ENCODE measurements around the gene ATRNL1. TPM values are rescaled to one million over a fixed set of nuclear protein-coding genes. Genes with fewer than 3 reads are reported as not detected.

Gene ATRNL1
- total RNA-seq, 1 experiment from 2014 or later, result not detected

DNA sequence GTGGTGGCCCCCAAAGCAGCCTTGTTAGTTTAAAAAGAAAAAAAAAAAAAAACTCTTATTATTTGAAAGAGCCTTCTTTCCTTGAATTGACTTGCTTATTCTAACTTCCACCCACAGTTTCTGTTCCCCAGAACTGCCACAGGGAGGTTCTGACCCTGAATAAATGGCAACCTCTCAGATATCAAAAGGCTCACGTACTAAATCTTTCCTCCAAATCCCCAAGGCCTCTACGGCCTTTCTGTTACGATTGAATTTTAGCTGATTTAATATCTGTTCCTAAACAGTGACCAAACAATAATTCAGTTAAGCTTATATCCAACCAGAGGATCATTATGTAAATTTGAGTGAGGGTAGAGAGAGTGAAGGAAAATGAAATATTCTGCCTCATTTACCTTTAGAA, 697.1 kb downstream of the ATRNL1 start:
- CTCF ChIA-PET, result interaction anchor here (0.6 to 1.6 kb wide), 4 partner anchors 9 to 487 kb away, joined by 3 to 11 read pairs (median 4); no protein-coding TSS in a partner anchor
- Mint-ChIP-seq H3K4me3 (ENCODE audit: unreplicated experiment) (no peak overlapping the region), H3K4me1 (ENCODE audit: insufficient read depth, unreplicated experiment) (no peaks in the 10 kb centered on the region), H3K27me3 (ENCODE audit: insufficient read depth, unreplicated experiment) (no peaks in the 10 kb centered on the region), H3K36me3 (ENCODE audit: insufficient read depth, unreplicated experiment) (no peaks in the 10 kb centered on the region), H3K9me3 (ENCODE audit: unreplicated experiment) (peaks cover 8% of the 10 kb centered on the region), H3K27ac (ENCODE audit: low read depth, unreplicated experiment) (no peak overlapping the region)
- intact Hi-C loops (cut with micrococcal nuclease), result no loop called here
- POLR2A ChIA-PET, result no interaction called here
- no TSS peak for BruUV-seq (replicated peaks)
- TF ChIP-seq CTCF (IDR thresholded peaks at IDR 0.05; ENCODE audit: unreplicated experiment), result no peak
- no peak for DNase-seq (ENCODE audit: unreplicated experiment)

DNA sequence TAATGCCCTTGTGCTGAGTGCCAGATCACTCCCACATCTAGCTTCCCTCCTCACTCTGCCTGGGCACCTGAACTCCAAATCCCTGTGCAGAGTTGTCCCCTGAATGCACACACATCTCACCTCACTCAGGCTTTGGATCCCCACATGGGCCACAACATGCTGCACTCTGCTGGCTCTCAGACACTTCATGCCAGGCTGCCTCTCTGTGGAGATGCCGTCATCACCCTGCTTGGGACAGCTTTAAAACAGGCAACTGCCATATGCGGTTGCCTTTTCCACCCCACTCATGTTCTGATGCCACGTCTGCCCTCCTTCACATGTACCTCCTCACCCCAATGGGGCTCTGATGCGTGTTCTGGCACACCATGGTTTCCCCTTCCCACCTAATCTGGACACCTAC, 702.8 kb downstream of the ATRNL1 start:
- no peak for TF ChIP-seq CTCF (IDR thresholded peaks at IDR 0.05; ENCODE audit: unreplicated experiment)
- no TSS peak for BruUV-seq (replicated peaks)
- no peak overlapping the region for H3K27ac Mint-ChIP-seq (ENCODE audit: low read depth, unreplicated experiment)
- no peaks in the 10 kb centered on the region for H3K27me3 Mint-ChIP-seq (ENCODE audit: insufficient read depth, unreplicated experiment)
- H3K36me3 Mint-ChIP-seq (ENCODE audit: insufficient read depth, unreplicated experiment), result no peaks in the 10 kb centered on the region
- intact Hi-C loops (cut with micrococcal nuclease), result loop anchor here (5.0 kb wide), 3 partner anchors 89 to 471 kb away; no protein-coding TSS in a partner anchor
- ChIA-PET CTCF (interaction anchor here (0.7 to 1.6 kb wide), 4 partner anchors 16 to 492 kb away, joined by 3 to 8 read pairs (median 3); no protein-coding TSS in a partner anchor), POLR2A (no interaction called here)
- no peaks in the 10 kb centered on the region for H3K4me1 Mint-ChIP-seq (ENCODE audit: insufficient read depth, unreplicated experiment)
- peaks cover 8% of the 10 kb centered on the region for H3K9me3 Mint-ChIP-seq (ENCODE audit: unreplicated experiment)
- DNase-seq (ENCODE audit: unreplicated experiment), result no peak
- H3K4me3 Mint-ChIP-seq (ENCODE audit: unreplicated experiment), result no peak overlapping the region

DNA sequence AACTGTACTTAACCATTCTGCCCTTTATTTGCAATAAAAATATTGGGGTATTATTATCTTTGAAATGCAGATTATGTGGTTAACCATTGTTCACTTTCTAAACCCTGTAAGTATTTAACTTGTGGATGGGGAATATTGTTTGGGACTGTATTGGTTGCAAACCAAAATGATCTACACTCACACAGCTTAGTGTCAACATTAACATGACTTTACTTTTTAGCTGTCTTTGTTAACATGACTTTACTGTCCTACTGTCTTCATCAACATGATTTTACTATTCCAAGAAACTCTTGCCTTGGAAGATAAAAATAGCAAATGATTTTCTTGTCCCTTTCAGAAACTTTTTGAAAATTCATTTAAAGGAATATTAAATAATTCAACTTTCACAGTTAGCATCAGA, 708.3 kb downstream of the ATRNL1 start:
- Mint-ChIP-seq H3K27ac (ENCODE audit: low read depth, unreplicated experiment) (no peak overlapping the region), H3K9me3 (ENCODE audit: unreplicated experiment) (no peaks in the 10 kb centered on the region), H3K36me3 (ENCODE audit: insufficient read depth, unreplicated experiment) (no peaks in the 10 kb centered on the region), H3K4me3 (ENCODE audit: unreplicated experiment) (no peak overlapping the region), H3K27me3 (ENCODE audit: insufficient read depth, unreplicated experiment) (no peaks in the 10 kb centered on the region), H3K4me1 (ENCODE audit: insufficient read depth, unreplicated experiment) (no peaks in the 10 kb centered on the region)
- BruUV-seq (replicated peaks), result no TSS peak
- no peak for DNase-seq (ENCODE audit: unreplicated experiment)
- ChIA-PET CTCF (interaction anchor here (0.6 to 2.3 kb wide), 4 partner anchors 46 to 486 kb away, joined by 3 to 12 read pairs (median 4); no protein-coding TSS in a partner anchor), POLR2A (no interaction called here)
- no peak for TF ChIP-seq CTCF (IDR thresholded peaks at IDR 0.05; ENCODE audit: unreplicated experiment)
- intact Hi-C loops (cut with micrococcal nuclease), result no loop called here

DNA sequence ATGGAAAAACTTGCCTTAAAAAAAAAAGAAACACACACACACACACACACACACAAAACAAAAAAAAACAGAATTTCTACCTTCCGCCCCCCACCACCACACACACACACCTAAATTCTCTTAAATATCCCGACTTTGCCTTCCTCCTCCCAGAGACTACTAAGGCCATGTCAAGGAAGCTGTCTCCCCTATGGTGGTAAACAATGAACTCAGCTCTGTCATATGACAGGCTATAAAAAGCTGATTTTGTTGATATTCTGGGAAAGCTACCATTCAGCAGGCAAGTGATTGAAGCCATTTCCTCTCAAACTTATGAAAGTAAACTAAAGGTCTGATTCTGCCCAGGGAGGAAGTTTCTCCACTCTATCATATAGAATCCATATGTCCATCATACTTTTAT, 708.8 kb downstream of the ATRNL1 start:
- Mint-ChIP-seq H3K27me3 (ENCODE audit: insufficient read depth, unreplicated experiment) (no peaks in the 10 kb centered on the region), H3K4me1 (ENCODE audit: insufficient read depth, unreplicated experiment) (no peaks in the 10 kb centered on the region), H3K4me3 (ENCODE audit: unreplicated experiment) (no peak overlapping the region), H3K36me3 (ENCODE audit: insufficient read depth, unreplicated experiment) (no peaks in the 10 kb centered on the region), H3K9me3 (ENCODE audit: unreplicated experiment) (no peaks in the 10 kb centered on the region), H3K27ac (ENCODE audit: low read depth, unreplicated experiment) (no peak overlapping the region)
- intact Hi-C loops (cut with micrococcal nuclease), result no loop called here
- no peak for TF ChIP-seq CTCF (IDR thresholded peaks at IDR 0.05; ENCODE audit: unreplicated experiment)
- ChIA-PET POLR2A (no interaction called here), CTCF (interaction anchor here (0.6 to 2.3 kb wide), 6 partner anchors 9 to 486 kb away, joined by 3 to 12 read pairs (median 4); no protein-coding TSS in a partner anchor)
- no TSS peak for BruUV-seq (replicated peaks)
- DNase-seq (ENCODE audit: unreplicated experiment), result no peak
